GM12872 (cell line): Measurements from ENCODE around the gene RAD51B.

Experiments used
- TF ChIP-seq, protein P1 (sequence below): IDR thresholded peaks from 3 replicates; pipeline ENCODE4 v1.5.1; 2011; ENCODE audit warnings: low read depth, mild to moderate bottlenecking, low read length, moderate library complexity; ENCODE audit not compliant: insufficient read depth

RAD51B gene

GRCh38 chr14:68729556-68729955 is 910.0 kb downstream of the RAD51B start:
- TF ChIP-seq, protein P1, sequence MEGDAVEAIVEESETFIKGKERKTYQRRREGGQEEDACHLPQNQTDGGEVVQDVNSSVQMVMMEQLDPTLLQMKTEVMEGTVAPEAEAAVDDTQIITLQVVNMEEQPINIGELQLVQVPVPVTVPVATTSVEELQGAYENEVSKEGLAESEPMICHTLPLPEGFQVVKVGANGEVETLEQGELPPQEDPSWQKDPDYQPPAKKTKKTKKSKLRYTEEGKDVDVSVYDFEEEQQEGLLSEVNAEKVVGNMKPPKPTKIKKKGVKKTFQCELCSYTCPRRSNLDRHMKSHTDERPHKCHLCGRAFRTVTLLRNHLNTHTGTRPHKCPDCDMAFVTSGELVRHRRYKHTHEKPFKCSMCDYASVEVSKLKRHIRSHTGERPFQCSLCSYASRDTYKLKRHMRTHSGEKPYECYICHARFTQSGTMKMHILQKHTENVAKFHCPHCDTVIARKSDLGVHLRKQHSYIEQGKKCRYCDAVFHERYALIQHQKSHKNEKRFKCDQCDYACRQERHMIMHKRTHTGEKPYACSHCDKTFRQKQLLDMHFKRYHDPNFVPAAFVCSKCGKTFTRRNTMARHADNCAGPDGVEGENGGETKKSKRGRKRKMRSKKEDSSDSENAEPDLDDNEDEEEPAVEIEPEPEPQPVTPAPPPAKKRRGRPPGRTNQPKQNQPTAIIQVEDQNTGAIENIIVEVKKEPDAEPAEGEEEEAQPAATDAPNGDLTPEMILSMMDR = no peak

- TF ChIP-seq, protein P1 = no peak
Observed at GRCh38 chr14:68730348-68730747, 910.8 kb downstream of the RAD51B start.

- TF ChIP-seq, protein P1 = no peak
Observed at GRCh38 chr14:68730811-68731425, 911.3 kb downstream of the RAD51B start.

DNA sequence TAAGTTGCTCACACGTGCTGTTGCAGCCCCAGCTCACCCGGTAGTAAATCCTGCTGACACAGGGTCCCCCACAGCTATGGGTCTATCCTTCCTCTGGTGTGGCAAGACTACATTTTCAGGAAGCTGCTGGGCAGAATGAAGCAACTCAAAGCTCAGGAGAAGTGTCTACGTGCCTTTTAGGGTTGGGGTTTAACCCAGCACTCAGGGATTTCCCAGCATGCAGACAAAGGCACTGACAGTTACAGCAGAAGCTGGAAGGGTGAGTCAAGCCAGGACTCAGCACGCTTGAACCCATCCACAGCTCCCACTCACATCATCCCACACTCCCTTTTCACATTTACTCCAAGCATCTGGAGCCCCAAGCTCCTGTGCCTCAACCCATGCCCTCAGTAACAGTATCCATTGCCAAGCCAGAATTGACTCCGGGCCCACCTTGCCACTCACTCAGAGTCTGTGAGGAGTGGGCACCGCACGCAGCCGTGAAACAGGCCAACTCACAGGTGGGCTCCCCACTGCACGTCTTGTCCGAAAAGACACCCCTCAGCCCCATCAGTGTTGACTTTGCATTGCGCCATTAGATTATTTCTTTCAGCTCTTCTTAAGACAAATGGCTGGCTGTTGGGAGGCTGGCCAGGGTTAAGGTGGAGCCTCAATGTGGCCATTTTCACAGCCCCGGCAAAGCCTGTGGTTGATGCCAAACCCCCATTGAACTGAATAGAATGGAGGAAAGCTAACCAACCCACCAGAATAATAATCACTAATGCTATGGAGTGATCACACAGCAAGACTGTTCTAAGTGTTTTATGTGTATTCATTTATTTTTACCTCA is 913.7 kb downstream of the RAD51B start:
- TF ChIP-seq, protein P1 = no peak

- TF ChIP-seq, protein P1 = no peak
Observed at GRCh38 chr14:68734231-68734732, 914.7 kb downstream of the RAD51B start.

- TF ChIP-seq, protein P1 = no peak
Observed at GRCh38 chr14:68735856-68736255, 916.3 kb downstream of the RAD51B start.

GRCh38 chr14:68736471-68736871 is 916.9 kb downstream of the RAD51B start:
- TF ChIP-seq, protein P1 = no peak
